ENCODE measurements around the gene SH3D19. TPM values are rescaled to one million over a fixed set of nuclear protein-coding genes. Genes with fewer than 3 reads are reported as not detected.

SH3D19 gene
- total RNA-seq, 2 experiments from 2014 or later: not detected

DNA sequence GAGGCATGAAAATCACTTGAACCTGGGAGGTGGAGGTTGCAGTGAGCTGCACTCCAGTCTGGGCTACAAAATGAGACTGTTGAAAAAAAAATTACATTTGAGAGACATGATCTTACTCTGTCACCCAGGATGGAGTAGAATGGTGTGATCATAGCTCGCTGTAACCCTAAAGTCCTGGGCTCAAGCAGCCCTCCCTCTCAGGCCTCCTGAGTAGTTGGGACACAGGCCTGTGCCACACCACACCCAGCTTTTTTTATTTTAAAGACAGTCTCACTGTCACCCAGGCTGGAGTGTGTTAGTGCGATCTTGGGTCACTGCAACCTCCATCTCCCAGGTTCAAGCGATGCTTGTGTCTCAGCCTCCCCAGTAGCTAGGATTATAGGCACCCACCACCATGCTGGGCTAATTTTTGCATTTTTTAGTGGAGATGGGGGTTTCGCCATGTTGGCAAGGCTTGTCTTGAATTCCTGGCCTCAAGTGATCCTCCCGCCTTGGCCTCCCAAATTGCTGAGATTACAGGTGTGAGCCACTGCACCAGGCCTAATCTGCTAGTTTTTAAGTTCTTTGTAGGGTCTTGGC lies 219.9 kb downstream of the SH3D19 start:
- no peaks in the 10 kb centered on the region for H3K9me3 Mint-ChIP-seq (ENCODE audit: insufficient read depth)
- no peak overlapping the region for H3K4me3 Mint-ChIP-seq
- peaks cover 59% of the 10 kb centered on the region for H3K36me3 Mint-ChIP-seq (ENCODE audit: low read depth)
- no peak overlapping the region for H3K27ac Mint-ChIP-seq
- CTCF ChIA-PET: interaction anchor here (4.0 kb wide), 1 partner anchor 12 kb away, joined by 20 read pairs; no protein-coding TSS in a partner anchor
- DNase-seq: no peak
- POLR2A ChIA-PET: interaction anchor here (0.6 kb wide), 1 partner anchor 142 kb away, joined by 3 read pairs; no protein-coding TSS in a partner anchor
- no peak for ATAC-seq
- peaks cover 25% of the 10 kb centered on the region for H3K4me1 Mint-ChIP-seq (ENCODE audit: low read depth)
- no peaks in the 10 kb centered on the region for H3K27me3 Mint-ChIP-seq (ENCODE audit: low read depth)

DNA sequence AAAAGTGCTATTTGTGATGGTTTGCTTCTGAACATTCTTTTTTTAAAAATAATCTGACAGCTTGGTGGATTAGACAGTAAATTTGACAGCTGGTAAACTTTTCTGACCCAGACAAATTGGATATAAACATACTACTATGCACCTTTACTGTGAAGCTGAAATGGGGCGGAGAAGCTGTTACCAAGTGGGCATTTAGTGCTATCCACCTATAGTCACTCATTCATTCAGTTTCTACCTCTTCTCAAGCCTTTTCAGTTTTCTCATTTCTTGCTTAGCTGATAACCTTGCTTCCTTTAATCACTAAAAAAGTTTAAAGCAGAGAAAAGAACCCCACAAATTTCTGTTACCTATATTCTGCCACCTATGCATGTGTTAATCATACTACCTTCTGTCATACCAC lies 220.8 kb downstream of the SH3D19 start:
- peaks cover 67% of the 10 kb centered on the region for H3K36me3 Mint-ChIP-seq (ENCODE audit: low read depth)
- ATAC-seq: no peak
- no peaks in the 10 kb centered on the region for H3K9me3 Mint-ChIP-seq (ENCODE audit: insufficient read depth)
- ChIA-PET POLR2A (interaction anchor here (0.6 kb wide), 1 partner anchor 143 kb away, joined by 3 read pairs; no protein-coding TSS in a partner anchor), CTCF (interaction anchor here (1.5 to 4.0 kb wide), 2 partner anchors 13 to 237 kb away, joined by 3 to 20 read pairs; no protein-coding TSS in a partner anchor)
- no peaks in the 10 kb centered on the region for H3K27me3 Mint-ChIP-seq (ENCODE audit: low read depth)
- no peak for DNase-seq
- no peak overlapping the region for H3K27ac Mint-ChIP-seq
- no peak overlapping the region for H3K4me3 Mint-ChIP-seq
- peaks cover 27% of the 10 kb centered on the region for H3K4me1 Mint-ChIP-seq (ENCODE audit: low read depth)

DNA sequence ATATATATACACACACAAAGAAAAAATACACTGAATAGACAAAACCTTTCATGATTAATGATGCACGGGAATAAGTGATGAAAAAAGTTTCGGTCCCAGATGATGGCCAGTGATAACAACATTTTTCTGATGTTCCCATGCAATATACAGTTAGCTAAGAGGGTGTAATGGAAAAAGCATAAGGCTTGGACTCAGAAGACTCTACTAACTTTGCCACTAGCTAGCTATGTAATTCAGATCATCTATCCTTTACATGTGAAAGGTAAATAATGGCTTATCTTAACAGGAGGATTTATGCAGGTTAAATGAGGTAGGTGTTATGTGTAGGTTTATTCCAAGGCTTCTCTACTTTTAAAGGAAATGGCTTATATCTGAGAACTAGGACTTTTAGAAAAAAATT lies 221.6 kb downstream of the SH3D19 start:
- no peak for ATAC-seq

DNA sequence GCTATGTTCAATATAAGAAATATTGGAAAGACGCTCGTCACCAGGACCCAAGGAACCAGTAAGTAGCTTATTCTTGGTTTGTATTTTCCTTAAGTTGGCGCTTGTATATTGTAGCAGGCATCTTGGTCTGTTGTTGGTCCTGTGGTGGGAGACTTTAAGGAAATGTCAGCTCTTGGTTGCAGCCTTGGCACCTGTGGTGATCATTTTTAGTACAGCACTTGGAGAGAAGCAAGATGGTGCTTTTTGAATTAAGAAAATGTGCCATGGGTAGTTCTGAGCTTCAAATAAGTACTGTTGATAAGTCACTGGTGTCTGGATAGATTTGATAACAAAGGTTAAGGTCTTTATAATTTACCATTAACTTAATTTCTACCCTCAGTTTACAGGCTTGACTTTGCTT lies 224.9 kb downstream of the SH3D19 start:
- Mint-ChIP-seq H3K36me3 (ENCODE audit: low read depth) (peaks cover 52% of the 10 kb centered on the region), H3K27me3 (ENCODE audit: low read depth) (no peaks in the 10 kb centered on the region), H3K9me3 (ENCODE audit: insufficient read depth) (no peaks in the 10 kb centered on the region), H3K4me1 (ENCODE audit: low read depth) (peaks cover 42% of the 10 kb centered on the region), H3K27ac (peak overlapping the region; percentile 99), H3K4me3 (peak overlapping the region; percentile 86)
- ChIA-PET POLR2A (interaction anchor here (0.6 to 1.3 kb wide), 6 partner anchors 7 to 191 kb away, joined by 3 to 5 read pairs (median 4); partner anchors contain the start of gene LRBA), CTCF (interaction anchor here (0.6 to 1.8 kb wide), 5 partner anchors 17 to 806 kb away, joined by 3 to 12 read pairs (median 5); partner anchors contain the start of gene LRBA)
- no peak for ATAC-seq
- no peak for DNase-seq

More for the DNA sequence above, 221.6 kb downstream of the SH3D19 start:
- no peak overlapping the region for H3K4me3 Mint-ChIP-seq
- H3K36me3 Mint-ChIP-seq (ENCODE audit: low read depth): peaks cover 70% of the 10 kb centered on the region
- no peaks in the 10 kb centered on the region for H3K9me3 Mint-ChIP-seq (ENCODE audit: insufficient read depth)
- CTCF ChIA-PET: interaction anchor here (1.5 to 4.0 kb wide), 2 partner anchors 13 to 236 kb away, joined by 3 to 20 read pairs; no protein-coding TSS in a partner anchor
- no peak overlapping the region for H3K27ac Mint-ChIP-seq
- H3K4me1 Mint-ChIP-seq (ENCODE audit: low read depth): peaks cover 32% of the 10 kb centered on the region
- POLR2A ChIA-PET: no interaction called here
- no peaks in the 10 kb centered on the region for H3K27me3 Mint-ChIP-seq (ENCODE audit: low read depth)
- no peak for DNase-seq

DNA sequence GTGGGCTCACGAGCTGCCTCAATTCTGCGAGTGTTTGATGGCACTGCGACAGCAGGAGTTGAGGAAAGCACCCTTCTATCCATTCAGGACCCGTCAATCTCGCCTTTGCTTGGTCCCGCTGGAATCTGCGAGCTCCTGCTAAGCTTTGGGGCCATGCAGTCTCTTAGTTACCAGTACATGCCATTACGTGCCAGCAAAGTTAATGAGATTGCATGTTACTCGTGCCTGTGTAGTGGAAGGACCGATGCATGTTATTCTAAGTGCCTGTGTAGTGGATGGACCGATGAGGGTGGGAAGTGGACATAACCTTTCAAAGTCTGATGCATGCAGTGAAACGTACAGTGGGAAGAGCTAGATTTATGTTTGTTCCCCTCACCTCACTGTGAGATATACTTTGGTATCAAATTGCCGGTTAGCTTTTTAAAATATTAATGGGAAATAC lies 225.4 kb downstream of the SH3D19 start:
- ATAC-seq: peak; percentile 11
- ChIA-PET POLR2A (interaction anchor here (0.6 to 1.3 kb wide), 6 partner anchors 8 to 190 kb away, joined by 3 to 5 read pairs (median 4); partner anchors contain the start of gene LRBA), CTCF (interaction anchor here (1.1 to 1.8 kb wide), 4 partner anchors 17 to 87 kb away, joined by 3 to 12 read pairs (median 5); partner anchors contain the start of gene LRBA)
- Mint-ChIP-seq H3K27ac (peak overlapping the region; percentile 99), H3K27me3 (ENCODE audit: low read depth) (peaks cover 4% of the 10 kb centered on the region), H3K4me3 (peak overlapping the region; percentile 86), H3K36me3 (ENCODE audit: low read depth) (peaks cover 52% of the 10 kb centered on the region), H3K9me3 (ENCODE audit: insufficient read depth) (no peaks in the 10 kb centered on the region), H3K4me1 (ENCODE audit: low read depth) (peaks cover 42% of the 10 kb centered on the region)
- DNase-seq: no peak

DNA sequence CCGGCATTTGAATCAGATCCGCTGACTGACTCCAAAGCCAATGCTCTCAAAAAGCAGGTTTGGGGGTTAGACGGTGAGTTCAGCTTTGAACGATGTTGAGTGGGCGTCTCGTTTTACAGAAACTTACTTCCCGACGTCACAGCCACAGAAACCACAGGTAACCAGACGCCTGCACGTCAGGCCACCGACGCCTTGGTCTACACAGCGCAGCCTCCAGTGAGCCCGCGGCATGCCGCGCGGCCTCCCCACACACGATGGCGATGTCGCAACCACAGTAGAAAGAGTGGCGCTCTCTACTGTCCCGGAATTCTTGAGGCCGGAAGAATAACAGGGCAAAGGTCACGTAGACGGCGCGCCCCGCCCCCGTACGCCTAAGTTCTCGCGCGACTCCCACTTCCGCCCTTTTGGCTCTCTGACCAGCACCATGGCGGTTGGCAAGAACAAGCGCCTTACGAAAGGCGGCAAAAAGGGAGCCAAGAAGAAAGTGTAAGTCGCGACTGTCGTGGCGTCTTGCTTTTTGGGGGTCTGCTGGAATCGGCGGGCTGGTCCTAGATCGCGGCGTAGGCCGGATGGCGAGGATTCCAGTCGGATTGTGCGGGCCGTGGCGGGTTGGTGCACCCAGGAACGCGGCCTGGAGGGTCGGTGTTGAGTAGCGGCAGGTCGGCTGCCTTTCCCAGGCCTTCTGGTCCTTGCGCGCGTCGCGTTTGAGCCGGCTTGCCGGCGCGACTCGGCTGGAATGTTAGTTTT lies 226.0 kb downstream of the SH3D19 start, which contains the start of gene RPS3A:
Gene RPS3A (plus strand): TSS at position 400 of the 747 bp plus-strand sequence. CDS start 25 bp downstream, at position 425.
- Mint-ChIP-seq H3K9me3 (ENCODE audit: insufficient read depth) (no peaks in the 10 kb centered on the region), H3K36me3 (ENCODE audit: low read depth) (peaks cover 46% of the 10 kb centered on the region), H3K27ac (peak within 1 kb of the TSS; percentile 99), H3K4me1 (ENCODE audit: low read depth) (peaks cover 42% of the 10 kb centered on the region), H3K4me3 (peak within 1 kb of the TSS; percentile 86), H3K27me3 (ENCODE audit: low read depth) (peaks cover 4% of the 10 kb centered on the region)
- DNase-seq (peak; percentile 97), ATAC-seq (peak; percentile 93)
- ChIA-PET CTCF (interaction anchor here (0.7 to 1.8 kb wide), 6 partner anchors 9 to 86 kb away, joined by 3 to 12 read pairs (median 4); partner anchors contain the start of gene LRBA), POLR2A (interaction anchor here (0.6 to 2.1 kb wide), 13 partner anchors 8 to 1680 kb away, joined by 3 to 7 read pairs (median 4); partner anchors contain the start of genes ARFIP1, LRBA and TIGD4)

DNA sequence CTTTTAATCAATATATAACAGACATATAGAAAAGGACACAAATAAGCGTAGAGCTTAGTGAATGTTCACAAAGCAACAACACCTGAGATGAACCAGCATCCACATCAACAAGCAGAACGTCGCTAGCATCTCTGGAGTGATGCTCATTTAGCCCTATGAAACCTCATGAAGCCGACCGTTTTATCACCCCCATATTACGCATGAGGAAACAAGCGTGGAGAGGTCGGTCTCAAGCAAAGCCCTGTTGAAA lies 226.5 kb downstream of the SH3D19 start:
- Mint-ChIP-seq H3K4me1 (ENCODE audit: low read depth) (peaks cover 40% of the 10 kb centered on the region), H3K9me3 (ENCODE audit: insufficient read depth) (no peaks in the 10 kb centered on the region), H3K27me3 (ENCODE audit: low read depth) (peaks cover 4% of the 10 kb centered on the region), H3K4me3 (peak overlapping the region; percentile 86), H3K27ac (peak overlapping the region; percentile 99), H3K36me3 (ENCODE audit: low read depth) (peaks cover 41% of the 10 kb centered on the region)
- POLR2A ChIA-PET: interaction anchor here (0.6 to 2.1 kb wide), 9 partner anchors 8 to 1681 kb away, joined by 3 to 7 read pairs (median 3); partner anchors contain the start of genes ARFIP1, LRBA and TIGD4
- CTCF ChIA-PET: interaction anchor here (0.7 to 1.3 kb wide), 3 partner anchors 9 to 85 kb away, joined by 3 to 4 read pairs (median 4); no protein-coding TSS in a partner anchor
- ATAC-seq (no peak), DNase-seq (no peak)

DNA sequence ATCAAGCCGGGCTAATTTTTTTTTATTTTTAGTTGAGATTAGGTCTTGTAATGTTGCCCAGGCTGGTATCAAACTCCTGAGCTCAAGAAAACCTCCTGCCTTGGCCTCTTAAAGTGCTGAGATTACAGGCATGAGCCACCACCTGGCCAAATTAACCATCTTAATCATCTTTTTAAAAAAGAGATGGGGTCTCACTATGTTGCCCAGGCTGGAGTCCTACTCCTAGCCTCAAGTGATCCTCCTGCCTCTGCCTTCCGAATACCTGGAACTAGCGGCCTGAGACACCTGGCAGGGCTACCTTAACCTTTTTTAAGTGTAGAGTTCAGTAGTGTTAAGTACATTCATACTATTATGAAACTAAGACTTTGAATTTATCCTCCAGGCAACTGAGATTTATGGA lies 227.6 kb downstream of the SH3D19 start:
- H3K36me3 Mint-ChIP-seq (ENCODE audit: low read depth): peaks cover 34% of the 10 kb centered on the region
- H3K4me1 Mint-ChIP-seq (ENCODE audit: low read depth): peaks cover 34% of the 10 kb centered on the region
- peak overlapping the region; percentile 34 for H3K4me3 Mint-ChIP-seq
- ChIA-PET CTCF (interaction anchor here (0.9 kb wide), 1 partner anchor 230 kb away, joined by 4 read pairs; no protein-coding TSS in a partner anchor), POLR2A (interaction anchor here (2.1 kb wide), 1 partner anchor 82 kb away, joined by 7 read pairs; no protein-coding TSS in a partner anchor)
- no peak for ATAC-seq
- no peaks in the 10 kb centered on the region for H3K9me3 Mint-ChIP-seq (ENCODE audit: insufficient read depth)
- peaks cover 4% of the 10 kb centered on the region for H3K27me3 Mint-ChIP-seq (ENCODE audit: low read depth)
- DNase-seq: no peak
- H3K27ac Mint-ChIP-seq: peak overlapping the region; percentile 99

DNA sequence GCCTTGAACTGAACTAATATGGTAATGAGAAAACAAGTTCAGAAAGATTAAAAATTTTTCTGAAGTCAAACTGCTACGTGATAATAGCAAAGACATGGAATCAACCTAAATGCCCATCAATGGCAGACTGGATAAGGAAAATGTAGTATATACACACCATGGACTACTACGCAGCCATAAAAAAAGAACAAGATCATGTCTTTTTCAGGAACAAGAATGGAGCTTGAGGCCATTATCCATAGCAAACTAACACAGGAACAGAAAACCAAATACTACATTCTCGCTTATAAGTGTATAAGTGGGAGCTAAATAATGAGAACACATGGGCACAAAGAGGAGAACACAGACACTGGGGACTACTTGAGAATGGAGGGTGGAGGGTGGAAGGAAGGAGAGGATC lies 230.3 kb downstream of the SH3D19 start:
- Mint-ChIP-seq H3K9me3 (ENCODE audit: insufficient read depth) (no peaks in the 10 kb centered on the region), H3K4me3 (no peak overlapping the region), H3K4me1 (ENCODE audit: low read depth) (peaks cover 15% of the 10 kb centered on the region), H3K27me3 (ENCODE audit: low read depth) (peaks cover 6% of the 10 kb centered on the region), H3K36me3 (ENCODE audit: low read depth) (peaks cover 8% of the 10 kb centered on the region), H3K27ac (no peak overlapping the region)
- ChIA-PET POLR2A (no interaction called here), CTCF (no interaction called here)
- DNase-seq: no peak
- ATAC-seq: no peak

DNA sequence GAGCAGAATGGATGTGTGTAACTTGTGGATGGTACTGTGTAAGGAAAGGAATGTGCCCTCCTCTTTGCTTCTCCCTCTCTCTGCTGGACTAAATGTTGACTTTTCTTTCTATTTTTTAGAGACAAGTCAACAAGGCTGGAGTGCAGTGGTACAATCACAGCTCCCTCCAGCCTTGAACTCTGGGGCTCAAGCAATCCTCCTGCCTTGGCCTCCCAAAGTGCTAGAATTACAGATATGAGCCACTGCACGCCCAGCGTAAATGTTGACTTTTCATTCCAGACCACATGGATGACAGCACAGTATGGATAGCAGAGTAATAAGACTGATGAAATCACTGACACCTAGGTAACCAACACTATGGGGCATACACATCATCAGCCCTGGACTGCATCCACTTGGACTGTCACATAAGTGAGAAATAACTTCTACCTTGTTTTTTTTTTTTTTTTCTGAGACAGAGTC lies 231.1 kb downstream of the SH3D19 start:
- H3K27me3 Mint-ChIP-seq (ENCODE audit: low read depth): peaks cover 6% of the 10 kb centered on the region
- H3K27ac Mint-ChIP-seq: no peak overlapping the region
- no peaks in the 10 kb centered on the region for H3K9me3 Mint-ChIP-seq (ENCODE audit: insufficient read depth)
- CTCF ChIA-PET: no interaction called here
- DNase-seq (no peak), ATAC-seq (no peak)
- H3K4me3 Mint-ChIP-seq: no peak overlapping the region
- peaks cover 15% of the 10 kb centered on the region for H3K4me1 Mint-ChIP-seq (ENCODE audit: low read depth)
- POLR2A ChIA-PET: no interaction called here
- H3K36me3 Mint-ChIP-seq (ENCODE audit: low read depth): no peaks in the 10 kb centered on the region

DNA sequence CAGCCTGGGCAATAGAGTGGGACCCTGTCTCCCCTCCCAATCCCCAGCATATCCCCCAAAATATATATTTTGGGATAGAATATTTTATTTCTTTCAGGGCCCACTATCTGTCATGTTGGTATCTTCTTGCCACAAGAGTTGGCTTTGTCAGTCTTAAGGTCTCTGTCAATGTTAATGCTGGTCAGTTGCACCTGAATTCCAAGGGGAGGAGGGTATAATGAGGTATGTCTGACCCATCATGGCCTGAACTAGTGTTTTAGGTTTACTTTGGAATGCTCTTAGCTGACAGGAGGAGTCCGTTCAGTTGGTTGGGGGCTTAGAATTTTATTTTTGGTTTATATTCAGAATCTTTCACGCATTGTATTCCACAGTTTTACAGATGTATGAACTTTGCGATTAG lies 232.2 kb downstream of the SH3D19 start:
- no peak for ATAC-seq
- Mint-ChIP-seq H3K4me1 (ENCODE audit: low read depth) (peaks cover 5% of the 10 kb centered on the region), H3K27me3 (ENCODE audit: low read depth) (peaks cover 6% of the 10 kb centered on the region), H3K36me3 (ENCODE audit: low read depth) (no peaks in the 10 kb centered on the region), H3K9me3 (ENCODE audit: insufficient read depth) (no peaks in the 10 kb centered on the region), H3K27ac (no peak overlapping the region), H3K4me3 (no peak overlapping the region)
- DNase-seq: no peak
- CTCF ChIA-PET: no interaction called here
- POLR2A ChIA-PET: no interaction called here

Data from activated CD8-positive, alpha-beta T cell treated with anti-CD3 and anti-CD28 coated beads, Interleukin-2, amount 10 ng/mL, durations not matched to agents 7 days and 5 days (primary cell).